HG03432 (cell line): ENCODE measurements around the gene SPATA24.
"Not testable (repeated sequence)": the region's sequence is repeated elsewhere in the genome, so short reads cannot be mapped to it uniquely, and the experiment has no call there.

Experiments used
- ATAC-seq: cut with Tn5 transposase; IDR thresholded peaks from one replicate; pipeline ENCODE4 v1.9.1; 2021; ENCODE audit warnings: mild to moderate bottlenecking, moderate library complexity; ENCODE audit not compliant: unreplicated experiment

The SPATA24 gene

GRCh38 chr5:139354186-139354585, 49.7 kb downstream of the SPATA24 start:
- ATAC-seq, result no peak

GRCh38 chr5:139347863-139348262, 56.0 kb downstream of the SPATA24 start:
- not testable (repeated sequence) for ATAC-seq
